ENCODE data around the gene RPRD1B.

RPRD1B gene

DNA sequence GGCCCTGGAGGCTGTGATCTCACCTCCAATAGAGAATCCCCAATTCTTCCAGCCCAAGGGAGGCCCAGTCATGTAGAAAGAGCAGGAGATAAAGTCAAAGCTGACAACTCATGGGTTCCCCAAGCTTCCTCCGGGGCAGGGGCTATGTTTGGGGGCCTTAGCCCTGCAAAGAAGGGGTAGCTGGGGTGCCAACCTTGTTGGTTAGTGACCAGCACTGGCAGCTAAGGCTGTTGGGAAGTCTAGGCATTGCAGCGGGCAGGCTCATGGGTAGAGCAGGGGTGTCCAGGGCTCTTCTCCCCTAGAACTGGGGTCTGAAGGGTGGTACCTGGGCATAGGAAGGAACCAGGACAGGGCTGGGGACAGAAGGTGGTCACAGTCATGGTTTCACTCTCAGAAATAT is 95.1 kb downstream of the RPRD1B start:
- Histone ChIP-seq H3K9ac (ENCODE audit: low read length) (no peak overlapping the region), H3K4me2 (ENCODE audit: low read length) (no peak overlapping the region)

DNA sequence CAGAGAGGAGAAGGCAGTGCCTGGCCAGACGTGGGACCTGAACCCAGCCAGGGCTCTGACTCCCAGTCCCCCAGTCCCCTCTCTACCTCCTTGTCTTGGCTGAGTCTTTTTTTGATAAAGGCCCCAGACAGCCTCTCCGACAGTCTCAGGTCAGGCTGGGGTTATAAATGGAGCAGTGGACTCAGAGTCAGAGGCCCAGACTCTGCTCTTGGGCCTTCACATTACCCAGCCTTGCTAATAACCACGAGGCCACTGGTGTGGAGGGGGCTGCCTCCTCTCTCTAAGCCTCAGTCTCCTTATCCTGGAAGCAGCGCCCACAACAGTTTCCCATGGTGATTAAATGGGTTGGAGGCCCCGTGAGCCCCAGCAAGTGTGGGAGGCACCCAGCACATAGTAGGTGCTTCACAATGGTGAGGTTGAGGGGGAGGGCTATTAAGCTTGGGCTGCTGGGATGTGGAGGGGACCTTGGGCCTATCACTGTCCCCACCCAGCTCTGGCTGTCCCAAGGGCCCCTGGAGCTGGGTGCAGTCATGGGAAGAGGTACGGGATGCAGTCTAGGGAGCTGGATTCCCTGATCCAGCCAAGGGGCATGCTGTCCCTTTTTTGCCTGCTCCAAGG is 95.8 kb downstream of the RPRD1B start:
- Histone ChIP-seq H3K4me3 (ENCODE audit: low read depth, low read length, poor library complexity, severe bottlenecking) (no peak overlapping the region), H4K20me1 (ENCODE audit: insufficient read depth, low read length) (no peaks in the 10 kb centered on the region), H2AFZ (ENCODE audit: low read length) (no peak overlapping the region), H3K36me3 (ENCODE audit: insufficient read depth, low read length) (no peaks in the 10 kb centered on the region), H3K79me2 (ENCODE audit: insufficient read depth, low read length) (no peaks in the 10 kb centered on the region), H3K4me1 (ENCODE audit: insufficient read depth, low read length, severe bottlenecking) (no peaks in the 10 kb centered on the region), H3K9me2 (ENCODE audit: low read depth, low read length) (no peaks in the 10 kb centered on the region), H3K9me3 (ENCODE audit: low read length) (no peaks in the 10 kb centered on the region), H3K27me3 (ENCODE audit: insufficient read depth, low read length) (0 out of 2 replicates have a peak, but pooled peaks cover 4% of the 10 kb centered on the region), H3F3A (ENCODE audit: insufficient read depth, low read length) (no peaks in the 10 kb centered on the region), H3K4me2 (ENCODE audit: low read length) (no peak overlapping the region), H3K27ac (ENCODE audit: low read depth, low read length, poor library complexity, severe bottlenecking) (no peak overlapping the region), H3K9ac (ENCODE audit: low read length) (no peak overlapping the region)
- TF ChIP-seq EZH2 (IDR thresholded peaks at IDR 0.05; ENCODE audit: borderline replicate concordance, low read length) = no peak
- TF ChIP-seq, protein P1, sequence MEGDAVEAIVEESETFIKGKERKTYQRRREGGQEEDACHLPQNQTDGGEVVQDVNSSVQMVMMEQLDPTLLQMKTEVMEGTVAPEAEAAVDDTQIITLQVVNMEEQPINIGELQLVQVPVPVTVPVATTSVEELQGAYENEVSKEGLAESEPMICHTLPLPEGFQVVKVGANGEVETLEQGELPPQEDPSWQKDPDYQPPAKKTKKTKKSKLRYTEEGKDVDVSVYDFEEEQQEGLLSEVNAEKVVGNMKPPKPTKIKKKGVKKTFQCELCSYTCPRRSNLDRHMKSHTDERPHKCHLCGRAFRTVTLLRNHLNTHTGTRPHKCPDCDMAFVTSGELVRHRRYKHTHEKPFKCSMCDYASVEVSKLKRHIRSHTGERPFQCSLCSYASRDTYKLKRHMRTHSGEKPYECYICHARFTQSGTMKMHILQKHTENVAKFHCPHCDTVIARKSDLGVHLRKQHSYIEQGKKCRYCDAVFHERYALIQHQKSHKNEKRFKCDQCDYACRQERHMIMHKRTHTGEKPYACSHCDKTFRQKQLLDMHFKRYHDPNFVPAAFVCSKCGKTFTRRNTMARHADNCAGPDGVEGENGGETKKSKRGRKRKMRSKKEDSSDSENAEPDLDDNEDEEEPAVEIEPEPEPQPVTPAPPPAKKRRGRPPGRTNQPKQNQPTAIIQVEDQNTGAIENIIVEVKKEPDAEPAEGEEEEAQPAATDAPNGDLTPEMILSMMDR (IDR thresholded peaks at IDR 0.05; ENCODE audit: low read length) = no peak

More for the DNA sequence above, 95.1 kb downstream of the RPRD1B start:
- H3K36me3 ChIP-seq (ENCODE audit: insufficient read depth, low read length) = no peaks in the 10 kb centered on the region
- no peak overlapping the region for H2AFZ ChIP-seq (ENCODE audit: low read length)
- H3K79me2 ChIP-seq (ENCODE audit: insufficient read depth, low read length) = no peaks in the 10 kb centered on the region
- no peaks in the 10 kb centered on the region for H3F3A ChIP-seq (ENCODE audit: insufficient read depth, low read length)
- no peaks in the 10 kb centered on the region for H4K20me1 ChIP-seq (ENCODE audit: insufficient read depth, low read length)
- no peaks in the 10 kb centered on the region for H3K9me2 ChIP-seq (ENCODE audit: low read depth, low read length)
- no peaks in the 10 kb centered on the region for H3K9me3 ChIP-seq (ENCODE audit: low read length)
- H3K27me3 ChIP-seq (ENCODE audit: insufficient read depth, low read length) = 0 out of 2 replicates have a peak, but pooled peaks cover 4% of the 10 kb centered on the region
- no peak overlapping the region for H3K27ac ChIP-seq (ENCODE audit: low read depth, low read length, poor library complexity, severe bottlenecking)
- no peaks in the 10 kb centered on the region for H3K4me1 ChIP-seq (ENCODE audit: insufficient read depth, low read length, severe bottlenecking)
- H3K4me3 ChIP-seq (ENCODE audit: low read depth, low read length, poor library complexity, severe bottlenecking) = no peak overlapping the region
- no peak for TF ChIP-seq EZH2 (IDR thresholded peaks at IDR 0.05; ENCODE audit: borderline replicate concordance, low read length)
- TF ChIP-seq, protein P1 (IDR thresholded peaks at IDR 0.05; ENCODE audit: low read length) = no peak

DNA sequence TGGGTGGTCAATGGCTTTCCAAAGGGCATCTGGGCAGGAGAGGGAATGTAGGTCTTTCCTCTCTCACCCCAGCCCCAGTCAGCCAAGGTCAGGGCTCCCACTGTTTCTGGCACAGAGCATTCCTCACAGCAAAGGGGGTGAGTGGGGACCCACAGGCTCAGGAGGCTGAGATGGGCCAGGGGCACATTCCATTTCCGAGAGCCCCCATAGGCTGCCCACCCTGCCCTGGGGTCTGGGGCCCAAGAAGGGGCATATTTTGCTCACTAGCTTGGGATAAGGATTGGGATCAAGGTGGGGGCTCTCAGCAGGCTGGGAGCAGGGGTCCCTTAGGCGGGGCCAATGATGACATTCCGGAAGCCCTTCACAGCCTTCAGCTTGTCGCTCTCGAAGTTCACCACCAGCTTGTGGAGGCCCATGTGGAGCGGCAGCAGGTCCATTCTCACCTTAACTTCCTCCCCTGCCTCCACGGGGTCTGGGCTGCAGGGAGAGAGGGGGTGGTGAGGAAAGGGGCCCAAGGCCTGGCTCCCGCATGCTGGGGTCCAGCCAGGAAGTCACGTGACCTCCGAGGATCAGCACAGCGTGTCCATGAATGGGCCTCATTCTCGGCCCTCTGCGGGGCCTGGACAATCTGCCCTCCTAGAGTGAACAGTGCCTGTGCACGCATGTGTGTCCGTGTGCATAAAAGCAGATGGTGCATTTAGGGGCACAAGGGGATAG is 96.5 kb downstream of the RPRD1B start:
- no peaks in the 10 kb centered on the region for H3K36me3 ChIP-seq (ENCODE audit: insufficient read depth, low read length)
- no peaks in the 10 kb centered on the region for H3K79me2 ChIP-seq (ENCODE audit: insufficient read depth, low read length)
- H3K9ac ChIP-seq (ENCODE audit: low read length) = no peak overlapping the region
- no peaks in the 10 kb centered on the region for H3F3A ChIP-seq (ENCODE audit: insufficient read depth, low read length)
- no peaks in the 10 kb centered on the region for H3K4me1 ChIP-seq (ENCODE audit: insufficient read depth, low read length, severe bottlenecking)
- no peak overlapping the region for H3K4me2 ChIP-seq (ENCODE audit: low read length)
- H2AFZ ChIP-seq (ENCODE audit: low read length) = no peak overlapping the region
- no peaks in the 10 kb centered on the region for H3K9me3 ChIP-seq (ENCODE audit: low read length)
- 0 out of 2 replicates have a peak, but pooled peaks cover 4% of the 10 kb centered on the region for H3K27me3 ChIP-seq (ENCODE audit: insufficient read depth, low read length)
- no peaks in the 10 kb centered on the region for H3K9me2 ChIP-seq (ENCODE audit: low read depth, low read length)
- TF ChIP-seq EZH2 (IDR thresholded peaks at IDR 0.05; ENCODE audit: borderline replicate concordance, low read length) = no peak
- TF ChIP-seq, protein P1 (IDR thresholded peaks at IDR 0.05; ENCODE audit: low read length) = no peak
- H3K27ac ChIP-seq (ENCODE audit: low read depth, low read length, poor library complexity, severe bottlenecking) = no peak overlapping the region
- no peak overlapping the region for H3K4me3 ChIP-seq (ENCODE audit: low read depth, low read length, poor library complexity, severe bottlenecking)
- H4K20me1 ChIP-seq (ENCODE audit: insufficient read depth, low read length) = no peaks in the 10 kb centered on the region

Data from OCI-LY1 (cell line).